Common myeloid progenitor, CD34-positive (primary cell): Measurements from ENCODE around the gene CLMN.
A peak's percentile ranks its signal among the peaks of the same experiment; 100 is the strongest.

Source experiments
- CTCF ChIA-PET: fragments of 350-600 bp; sonication (Branson Sonifier 250); formaldehyde crosslinking; loops from one replicate; lab custom pipeline; 2021; ENCODE audit warnings: antibody characterized with exemption; lab: Charles Lee
- POLR2A ChIA-PET: fragments of 350-600 bp; sonication (Branson Sonifier 250); formaldehyde crosslinking; loops from one replicate; lab custom pipeline; 2021; ENCODE audit warnings: antibody characterized with exemption; lab: Charles Lee
- DNase-seq, 3 donors: peaks; one replicate each; pipeline versions ENCODE4 v3.0.0 to v3.0.0-alpha.2; 2013
- H3K27ac ChIP-seq, 2 experiments: 1 replicate in 1 of 2; 2 replicates in 1 of 2; pipeline ENCODE4 v1.7.0; 2013; ENCODE audit warnings: inconsistent platforms in 2 of 2, low read length in 2 of 2, mild to moderate bottlenecking in 2 of 2, low read depth in 1 of 2, moderate library complexity in 1 of 2; ENCODE audit not compliant: severe bottlenecking in 2 of 2, insufficient read depth in 1 of 2, poor library complexity in 1 of 2
- H3K27me3 ChIP-seq, 5 experiments: replicated peaks in 2 of 5; 1 replicate in 3 of 5; 2 replicates in 2 of 5; pipeline versions ENCODE4 v1.6.1 to v1.7.0; 2013; ENCODE audit warnings: low read length in 4 of 5, mild to moderate bottlenecking in 2 of 5, moderate library complexity in 2 of 5, inconsistent platforms in 1 of 5; ENCODE audit not compliant: insufficient read depth in 5 of 5, control insufficient read depth in 4 of 5
- H3K36me3 ChIP-seq, 4 experiments: 1 replicate in 2 of 4; 2 replicates in 2 of 4; pipeline versions ENCODE4 v1.6.1 to v1.7.0; 2013; ENCODE audit warnings: low read length in 3 of 4, control low read depth in 1 of 4, mild to moderate bottlenecking in 1 of 4; ENCODE audit not compliant: control insufficient read depth in 4 of 4, insufficient read depth in 4 of 4
- H3K4me1 ChIP-seq, 4 experiments: 1 replicate in 3 of 4; 2 replicates in 1 of 4; pipeline versions ENCODE4 v1.6.1 to v1.7.1; 2013; ENCODE audit warnings: low read length in 3 of 4, mild to moderate bottlenecking in 3 of 4, control low read depth in 1 of 4, inconsistent platforms in 1 of 4, moderate library complexity in 1 of 4; ENCODE audit not compliant: control insufficient read depth in 4 of 4, insufficient read depth in 4 of 4; ENCODE audit errors: control extremely low read depth in 1 of 4
- H3K4me3 ChIP-seq, 7 experiments: 1 replicate in 4 of 7; 2 replicates in 3 of 7; pipeline versions ENCODE4 v1.5.1 to v1.7.0; 2013; ENCODE audit warnings: mild to moderate bottlenecking in 7 of 7, low read length in 6 of 7, moderate library complexity in 6 of 7, inconsistent platforms in 2 of 7, low read depth in 2 of 7, control low read depth in 1 of 7; ENCODE audit not compliant: insufficient read depth in 4 of 7, control insufficient read depth in 1 of 7; ENCODE audit errors: extremely low read depth in 1 of 7
- H3K9me3 ChIP-seq, 5 experiments: 1 replicate in 4 of 5; 2 replicates in 1 of 5; pipeline versions ENCODE4 v1.6.1 to v1.7.1; 2013; ENCODE audit warnings: low read length in 4 of 5, mild to moderate bottlenecking in 2 of 5, inconsistent platforms in 1 of 5, low read depth in 1 of 5, moderate library complexity in 1 of 5; ENCODE audit not compliant: control insufficient read depth in 4 of 5, insufficient read depth in 2 of 5; ENCODE audit errors: control extremely low read depth in 1 of 5
- WGBS: methylation state at CpG from one replicate; pipeline ENCODE4 v1.1.5; 2013; ENCODE audit not compliant: insufficient coverage; 5-methylcytosine and 5-hydroxymethylcytosine counted together

The CLMN gene

DNA sequence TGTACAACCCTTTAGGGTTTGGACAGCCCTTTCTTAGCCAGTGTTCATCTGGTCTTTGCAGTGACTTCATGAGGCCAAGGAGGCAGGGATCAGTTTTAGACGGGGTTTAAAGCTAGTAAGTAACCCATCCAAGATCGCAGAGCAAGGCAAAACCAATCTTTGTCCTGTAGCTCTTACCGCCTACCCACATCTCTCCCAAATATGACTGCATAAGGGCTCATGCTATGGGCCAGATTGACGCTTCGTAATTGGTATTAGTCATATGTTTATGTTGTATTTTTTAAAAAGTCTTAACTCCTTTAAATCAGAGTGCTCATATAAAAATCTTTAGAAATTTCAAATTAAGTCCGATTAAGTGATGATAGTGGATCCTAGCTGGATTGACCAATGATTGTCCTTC is 3.7 kb upstream of the CLMN start:
- Histone ChIP-seq H3K27ac (no peak overlapping the region), H3K9me3 (peaks cover 0 to 6% (median 0%) of the 10 kb centered on the region in 5 experiments), H3K4me1 (peaks cover 0 to 16% (median 13%) of the 10 kb centered on the region in 4 experiments), H3K36me3 (no peaks in the 10 kb centered on the region), H3K4me3 (no peak overlapping the region), H3K27me3 (peaks cover 0 to 25% (median 2%) of the 10 kb centered on the region in 5 experiments)
- ChIA-PET POLR2A (no interaction called here), CTCF (no interaction called here)
- DNase-seq: no peak
- WGBS: 100% methylated on average over 3 of the region's 6 CpGs

DNA sequence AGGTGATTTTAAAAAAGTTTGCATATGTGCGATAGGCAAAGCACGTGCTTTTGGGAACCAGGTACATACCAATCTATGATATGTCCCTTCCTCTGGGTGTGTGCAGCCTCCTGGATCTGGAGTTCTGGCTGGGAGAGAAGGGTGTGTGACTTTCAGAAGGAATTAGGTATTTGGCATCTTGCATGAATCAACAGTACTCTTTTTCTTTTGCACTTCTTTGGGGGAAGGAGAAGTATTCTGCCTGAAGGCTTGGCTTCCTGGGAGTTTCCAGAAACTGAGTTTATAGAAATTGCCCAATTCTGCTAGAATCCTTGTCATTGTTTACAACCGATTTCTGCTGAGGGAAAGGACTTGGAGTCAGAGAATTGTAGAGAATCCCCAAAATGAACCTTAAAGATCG is 2.9 kb upstream of the CLMN start:
- Histone ChIP-seq H3K27me3 (peaks cover 0 to 31% (median 3%) of the 10 kb centered on the region in 5 experiments), H3K9me3 (peaks cover 0 to 6% (median 0%) of the 10 kb centered on the region in 5 experiments), H3K4me3 (no peak overlapping the region), H3K4me1 (peaks cover 0 to 16% (median 13%) of the 10 kb centered on the region in 4 experiments), H3K27ac (no peak overlapping the region), H3K36me3 (no peaks in the 10 kb centered on the region)
- CTCF ChIA-PET: no interaction called here
- DNase-seq: peak in 1 of 3 donors; percentile 4
- 89% methylated on average over 4 of the region's 4 CpGs for WGBS
- POLR2A ChIA-PET: no interaction called here

DNA sequence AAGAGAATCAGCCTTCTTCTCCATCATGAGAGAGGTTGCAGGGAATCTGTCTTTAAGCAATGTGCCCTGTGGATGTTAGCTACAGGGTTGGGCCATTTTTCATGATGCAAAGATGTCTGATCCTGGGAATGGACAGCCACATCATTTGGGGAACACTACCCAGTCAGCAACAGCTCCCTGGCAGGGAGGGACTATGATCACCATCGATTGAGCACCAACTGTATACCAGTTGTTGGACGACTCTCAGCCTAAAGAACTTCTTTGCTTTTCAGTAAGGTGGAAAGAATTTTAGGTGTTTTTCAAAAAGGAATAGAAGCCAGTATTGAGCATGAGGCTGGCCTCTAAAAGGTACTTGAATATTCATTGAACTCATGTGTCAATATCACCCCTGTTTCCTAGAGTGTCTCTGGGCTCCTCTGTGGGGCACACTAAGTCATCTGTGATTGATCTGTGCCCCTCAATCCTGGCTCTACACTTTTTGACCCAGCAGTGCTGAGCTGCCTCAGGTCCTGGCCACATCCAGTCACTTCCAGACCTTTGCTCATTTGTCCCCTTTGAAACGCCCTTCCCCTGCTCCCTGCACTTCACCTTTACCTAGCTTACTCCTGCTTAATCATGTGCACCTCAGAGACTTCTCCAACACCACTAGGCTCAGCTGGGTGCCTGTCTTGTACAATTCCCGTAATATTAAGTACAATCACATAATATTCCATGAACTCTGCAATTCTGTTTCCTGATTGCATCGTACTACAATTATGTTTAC is 2.2 kb upstream of the CLMN start:
- ChIA-PET POLR2A (no interaction called here), CTCF (no interaction called here)
- 96% methylated on average over 5 of the region's 5 CpGs for WGBS
- no peak overlapping the region for H3K4me3 ChIP-seq
- peaks cover 0 to 35% (median 3%) of the 10 kb centered on the region in 5 experiments for H3K27me3 ChIP-seq
- peaks cover 0 to 6% (median 0%) of the 10 kb centered on the region in 5 experiments for H3K9me3 ChIP-seq
- no peak overlapping the region for H3K27ac ChIP-seq
- no peaks in the 10 kb centered on the region for H3K36me3 ChIP-seq
- H3K4me1 ChIP-seq: peaks cover 0 to 16% (median 13%) of the 10 kb centered on the region in 4 experiments
- no peak for DNase-seq

DNA sequence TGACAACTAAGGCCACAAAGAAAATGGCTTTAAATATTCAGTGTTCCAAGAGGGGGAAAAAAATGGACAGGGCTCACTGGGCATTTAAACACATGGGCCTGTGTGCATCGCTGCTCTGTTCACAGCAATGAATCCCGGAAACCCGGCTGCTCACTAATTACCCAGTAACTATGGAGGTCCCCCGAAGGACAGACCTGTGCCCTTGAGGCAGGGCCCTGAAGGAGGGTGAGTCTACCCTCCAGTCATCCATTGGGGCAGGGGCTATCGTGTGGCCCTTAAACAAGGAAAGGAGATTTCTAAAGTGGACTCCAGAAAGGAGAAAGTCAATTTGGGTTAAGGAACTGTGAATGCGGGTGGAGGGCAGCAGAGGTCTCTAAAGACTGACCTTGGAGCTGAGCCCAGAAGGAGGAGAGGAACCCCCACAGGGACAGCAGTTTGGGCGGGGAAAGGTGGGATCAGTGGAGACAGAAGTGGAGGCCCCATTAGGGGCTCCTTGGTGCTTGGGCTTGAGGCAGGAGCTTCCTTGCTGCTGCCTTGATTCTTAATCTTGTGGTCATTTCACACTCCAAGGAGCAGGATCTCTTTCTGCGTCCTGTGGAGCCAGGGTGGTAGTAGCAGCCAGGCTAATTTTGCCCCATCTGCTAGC is 1.4 kb upstream of the CLMN start:
- no peak overlapping the region for H3K4me3 ChIP-seq
- peaks cover 0 to 36% (median 3%) of the 10 kb centered on the region in 5 experiments for H3K27me3 ChIP-seq
- ChIA-PET POLR2A (no interaction called here), CTCF (no interaction called here)
- H3K9me3 ChIP-seq: no peaks in the 10 kb centered on the region
- no peak for DNase-seq
- H3K4me1 ChIP-seq: peaks cover 0 to 16% (median 13%) of the 10 kb centered on the region in 4 experiments
- 93% methylated on average over 7 of the region's 8 CpGs for WGBS
- no peaks in the 10 kb centered on the region for H3K36me3 ChIP-seq
- no peak overlapping the region for H3K27ac ChIP-seq

DNA sequence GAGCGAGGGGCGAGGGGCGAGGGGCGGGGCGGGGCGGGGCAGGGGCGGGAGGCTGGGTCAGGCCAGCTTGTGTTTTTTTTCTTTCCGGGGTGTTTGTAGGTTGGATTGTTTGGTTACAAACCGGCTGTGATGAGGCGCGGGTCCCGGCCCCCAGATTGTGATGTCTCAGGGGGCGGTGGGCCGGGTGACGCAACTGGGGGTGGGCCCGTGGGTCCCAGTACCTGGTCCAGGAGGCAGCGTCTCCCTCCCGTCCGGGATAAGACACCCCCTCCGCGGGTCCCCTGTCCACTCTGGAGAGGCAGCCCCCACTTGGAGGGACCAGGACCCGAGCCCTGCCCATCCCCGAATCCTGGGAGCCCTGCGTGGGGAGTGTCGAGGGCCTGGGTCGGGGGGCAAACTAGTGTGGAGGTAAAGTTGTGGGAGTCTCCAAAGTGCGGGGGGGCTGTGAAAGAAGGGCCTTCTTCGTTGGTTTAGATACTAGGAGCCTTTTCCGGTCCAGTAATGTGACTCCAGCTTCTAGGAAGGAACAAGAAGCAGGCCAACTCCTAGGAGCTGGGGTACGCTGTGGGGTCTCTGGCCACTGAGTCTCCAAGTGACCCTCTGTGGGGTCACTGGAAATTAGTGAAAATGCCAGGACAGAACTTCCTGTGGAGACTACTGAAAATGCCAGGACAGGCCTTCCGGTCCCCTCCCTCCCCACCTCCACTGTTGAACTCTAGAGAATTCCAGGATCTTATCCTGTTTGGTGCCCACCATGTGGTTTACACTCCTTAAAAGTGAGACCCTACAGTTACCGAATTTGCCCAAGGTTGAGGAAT is 579 bp upstream of the CLMN start:
- peaks cover 0 to 16% (median 13%) of the 10 kb centered on the region in 4 experiments for H3K4me1 ChIP-seq
- no peak overlapping the region for H3K27ac ChIP-seq
- WGBS: 58% methylated on average over 22 of the region's 32 CpGs
- no peak for DNase-seq
- H3K9me3 ChIP-seq: no peaks in the 10 kb centered on the region
- H3K27me3 ChIP-seq: peaks cover 0 to 36% (median 3%) of the 10 kb centered on the region in 5 experiments
- peak overlapping the region in 2 of 7 experiments; percentile 8 to 70 for H3K4me3 ChIP-seq
- CTCF ChIA-PET: interaction anchor here (1.4 kb wide), 1 partner anchor 26 kb away, joined by 4 read pairs; no protein-coding TSS in a partner anchor
- no peaks in the 10 kb centered on the region for H3K36me3 ChIP-seq
- POLR2A ChIA-PET: no interaction called here

DNA sequence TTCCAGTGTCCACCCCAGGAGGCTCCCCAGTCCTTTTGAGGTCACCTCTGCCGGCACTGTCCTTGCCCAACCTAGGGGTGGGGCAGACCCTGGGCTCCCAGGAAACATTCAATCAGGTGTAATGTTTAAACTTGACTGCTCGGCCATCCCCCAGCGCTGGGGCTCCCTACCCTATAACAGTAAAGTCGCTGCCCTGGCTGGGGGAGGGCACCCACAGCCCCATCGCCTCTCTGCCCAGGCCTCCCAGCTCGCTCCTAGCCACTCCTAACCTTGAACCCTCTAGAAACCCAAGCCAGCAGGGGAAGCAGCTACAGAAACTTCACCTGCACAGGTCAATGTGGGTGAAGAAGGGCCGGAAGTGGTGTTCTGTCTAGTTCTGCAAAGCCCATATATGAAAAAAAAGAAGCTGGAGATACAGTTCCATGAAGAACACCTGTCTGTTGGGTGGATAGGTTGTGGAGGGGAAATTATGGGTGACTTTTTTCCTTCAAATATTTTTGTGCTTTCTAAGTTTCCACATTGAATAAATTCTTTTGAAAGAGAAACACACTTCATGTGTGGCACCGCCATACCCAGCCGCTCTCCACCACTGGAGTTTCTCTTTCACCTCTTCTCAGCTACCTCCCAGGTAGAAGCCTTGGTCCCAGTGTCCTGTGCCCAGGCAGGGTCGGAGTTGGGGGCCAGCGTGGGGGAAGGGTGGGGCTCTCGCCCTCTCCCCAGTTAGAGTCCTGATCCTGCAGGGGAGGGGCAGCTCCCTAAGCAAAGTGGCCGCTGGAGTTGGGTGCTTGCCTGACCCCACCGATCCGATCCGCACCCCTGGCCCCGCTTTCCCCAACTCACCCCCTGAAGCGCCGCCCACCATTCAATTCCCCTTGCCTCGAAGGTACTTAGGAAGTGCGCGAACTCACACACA is 1.1 kb downstream of the CLMN start:
- peak overlapping the region; percentile 51 to 81 (median 59) for H3K4me3 ChIP-seq
- H3K4me1 ChIP-seq: peaks cover 0 to 17% (median 15%) of the 10 kb centered on the region in 4 experiments
- 61% methylated on average over 9 of the region's 22 CpGs for WGBS
- peak in 2 of 3 donors; percentile 46 to 52 for DNase-seq
- H3K27ac ChIP-seq: no peak overlapping the region
- peaks cover 0 to 36% (median 3%) of the 10 kb centered on the region in 5 experiments for H3K27me3 ChIP-seq
- ChIA-PET CTCF (interaction anchor here (0.5 to 1.4 kb wide), 3 partner anchors 28 to 58 kb away, joined by 3 to 4 read pairs (median 3); no protein-coding TSS in a partner anchor), POLR2A (interaction anchor here (0.6 kb wide), 1 partner anchor 87 kb away, joined by 3 read pairs; no protein-coding TSS in a partner anchor)
- H3K36me3 ChIP-seq: no peaks in the 10 kb centered on the region
- no peaks in the 10 kb centered on the region for H3K9me3 ChIP-seq
